GM12878 (cell line): Measurements from ENCODE around the gene TMEM266. TPM values are rescaled to one million over a fixed set of nuclear protein-coding genes. Genes with fewer than 3 reads are reported as not detected.
A peak's percentile ranks its signal among the peaks of the same experiment; 100 is the strongest.

Experiments used
- ATAC-seq: fragments of 200-7000 bp; cut with Tn5 transposase; 3 replicates; pipeline ENCODE4 v1.9.1; 2020; ENCODE audit warnings: mild to moderate bottlenecking, moderate library complexity
- BruUV-seq: library from RNA; stranded (reverse); fragments of 400-500 nt; replicated peaks from 2 replicates; lab custom pipeline; 2021; lab: Mats Ljungman, UMichigan
- CTCF ChIA-PET: fragments of 300-600 bp; sonication (Branson Sonifier 250); formaldehyde crosslinking; extraction: SDS; loops from one replicate; lab custom pipeline; 2021; ENCODE audit warnings: inconsistent platforms; lab: Yijun Ruan, JAX
- POLR2A ChIA-PET: fragments of 350-600 bp; formaldehyde crosslinking; extraction: SDS; loops from one replicate; lab custom pipeline; 2021; ENCODE audit warnings: inconsistent platforms; lab: Charles Lee
- RAD21 ChIA-PET: fragments of 300-600 bp; sonication (Branson Sonifier 250); formaldehyde crosslinking; loops from one replicate; lab custom pipeline; 2023; ENCODE audit warnings: antibody characterized with exemption; ENCODE audit not compliant: unreplicated experiment; lab: Charles Lee
- SMC1A ChIA-PET: fragments of 300-600 bp; sonication (Branson Sonifier 250); formaldehyde crosslinking; loops from one replicate; lab custom pipeline; 2023; ENCODE audit not compliant: unreplicated experiment, uncharacterized antibody; lab: Charles Lee
- DNase-seq: peaks from one replicate; pipeline ENCODE4 v3.0.0-alpha.2; 2011; ENCODE audit warnings: low read depth, low spot score
- FAIRE-seq: peaks from 3 replicates; lab custom pipeline; 2011; peaks lifted over from hg19 to GRCh38; lab: Jason Lieb, UNC
- H2AFZ ChIP-seq: 2 replicates; pipeline ENCODE4 v1.6.0; 2011; ENCODE audit warnings: low read depth, low read length, control low read depth; ENCODE audit not compliant: control insufficient read depth
- H3K27ac ChIP-seq: 2 replicates; pipeline ENCODE4 v1.5.1; 2011; ENCODE audit warnings: control low read depth; ENCODE audit not compliant: control insufficient read depth, insufficient read depth
- H3K27me3 ChIP-seq, 2 experiments: replicated peaks in 1 of 2; 2 replicates each; pipeline versions ENCODE4 v1.6.0 to v1.6.1; 2011; ENCODE audit warnings: low read length in 1 of 2; ENCODE audit not compliant: control insufficient read depth in 2 of 2, insufficient read depth in 2 of 2
- H3K36me3 ChIP-seq, 2 experiments: 2 replicates each; pipeline ENCODE4 v1.5.1; 2011; ENCODE audit warnings: low read length in 1 of 2; ENCODE audit not compliant: control insufficient read depth in 2 of 2, insufficient read depth in 2 of 2
- H3K4me1 ChIP-seq: 2 replicates; pipeline ENCODE4 v1.6.1; 2011; ENCODE audit warnings: mild to moderate bottlenecking, low read length, moderate library complexity, mixed read lengths; ENCODE audit not compliant: control insufficient read depth, insufficient read depth
- H3K4me2 ChIP-seq: 2 replicates; pipeline ENCODE4 v1.6.0; 2011; ENCODE audit warnings: control low read depth; ENCODE audit not compliant: control insufficient read depth, insufficient read depth
- H3K4me3 ChIP-seq: fragments of 200-600 bp; sonication (generic); 2 replicates; pipeline ENCODE4 v1.5.1; 2016
- H3K79me2 ChIP-seq: 2 replicates; pipeline ENCODE4 v1.6.0; 2011; ENCODE audit warnings: low read length; ENCODE audit not compliant: control insufficient read depth, insufficient read depth
- H3K9ac ChIP-seq: 2 replicates; pipeline ENCODE4 v1.8.0; 2011; ENCODE audit warnings: low read length, control low read depth, mixed read lengths; ENCODE audit not compliant: control insufficient read depth, insufficient read depth
- H3K9me3 ChIP-seq: replicated peaks from 3 replicates; pipeline ENCODE4 v1.5.1; 2011; ENCODE audit warnings: mild to moderate bottlenecking, low read length; ENCODE audit not compliant: control insufficient read depth, insufficient read depth
- H4K20me1 ChIP-seq: 2 replicates; pipeline ENCODE4 v1.6.0; 2011; ENCODE audit not compliant: control insufficient read depth, insufficient read depth
- BCL11A ChIP-seq: IDR thresholded peaks from 2 replicates; pipeline ENCODE4 v1.6.1; 2011; ENCODE audit warnings: low read depth, low read length
- EP300 ChIP-seq, 2 experiments: fragments of 150-350 bp in 1 of 2; IDR thresholded peaks; 2 replicates each; pipeline ENCODE4 v1.6.1; 2011 to 2012; ENCODE audit warnings: low read depth in 2 of 2, low read length in 2 of 2, borderline replicate concordance in 1 of 2, improper control_type of control experiment in 1 of 2, inconsistent platforms in 1 of 2; ENCODE audit not compliant: control insufficient read depth in 1 of 2
- GABPA ChIP-seq: IDR thresholded peaks from 2 replicates; pipeline ENCODE4 v1.6.1; 2014; ENCODE audit warnings: antibody characterized with exemption, low read depth, mild to moderate bottlenecking, inconsistent platforms
- KAT2A ChIP-seq: conservative IDR thresholded peaks from 2 replicates; pipeline ENCODE4 v1.6.1; 2011; ENCODE audit warnings: low read depth, low read length; ENCODE audit not compliant: control insufficient read depth
- NFYB ChIP-seq: IDR thresholded peaks from 2 replicates; pipeline ENCODE4 v1.6.1; 2011; ENCODE audit warnings: low read depth, mild to moderate bottlenecking, low read length, improper control_type of control experiment, moderate library complexity; ENCODE audit not compliant: insufficient read depth
- NR2C2 ChIP-seq: IDR thresholded peaks from 2 replicates; pipeline ENCODE4 v1.6.1; 2011; ENCODE audit warnings: borderline replicate concordance, low read depth; ENCODE audit not compliant: control insufficient read depth, insufficient read length
- POLR2AphosphoS2 ChIP-seq: IDR thresholded peaks from 2 replicates; pipeline ENCODE4 v1.6.1; 2011; ENCODE audit warnings: low read depth, mild to moderate bottlenecking, low read length, improper control_type of control experiment, moderate library complexity
- POU2F2 ChIP-seq: IDR thresholded peaks from 3 replicates; pipeline ENCODE4 v1.6.1; 2011; ENCODE audit warnings: low read depth, mild to moderate bottlenecking, low read length, borderline replicate concordance
- RAD51 ChIP-seq: fragments of 450-650 bp; IDR thresholded peaks from 2 replicates; pipeline ENCODE4 v1.6.1; 2016; ENCODE audit warnings: moderate library complexity, mild to moderate bottlenecking, inconsistent platforms
- SMARCA5 ChIP-seq: fragments of 450-650 bp; IDR thresholded peaks from 2 replicates; pipeline ENCODE4 v1.6.1; 2017; ENCODE audit warnings: mild to moderate bottlenecking
- TCF12 ChIP-seq: IDR thresholded peaks from 2 replicates; pipeline ENCODE4 v1.6.1; 2011; ENCODE audit warnings: low read depth, mild to moderate bottlenecking, low read length
- WRNIP1 ChIP-seq: IDR thresholded peaks from 2 replicates; pipeline ENCODE4 v1.6.1; 2011; ENCODE audit warnings: low read depth, low read length, improper control_type of control experiment, borderline replicate concordance
- ZNF622 ChIP-seq: fragments of 450-650 bp; IDR thresholded peaks from 2 replicates; pipeline ENCODE4 v1.6.1; 2017; ENCODE audit warnings: mild to moderate bottlenecking, inconsistent platforms
- WGBS: methylation state at CpG from one replicate; pipeline ENCODE4 v1.1.6; 2016; ENCODE audit warnings: low lambda C conversion rate; ENCODE audit not compliant: insufficient replicate concordance, insufficient coverage; ENCODE audit errors: missing lambda C conversion rate; 5-methylcytosine and 5-hydroxymethylcytosine counted together
- in situ Hi-C: fragments of 300-500 bp; cut with MboI; formaldehyde crosslinking; loops from 9 replicates; pipeline ENCODE4 v1.14.3; 2018; ENCODE audit warnings: mixed read lengths
- intact Hi-C: fragments of 100-400 bp; cut with micrococcal nuclease; formaldehyde crosslinking; loops from one replicate; pipeline ENCODE4 v1.14.2; 2022; ENCODE audit not compliant: unreplicated experiment
- polyA plus RNA-seq, 11 experiments: library from polyadenylated mRNA; depleted of rRNA in 4 of 11; unstranded in 6 of 11; stranded (reverse) in 5 of 11; fragments of >200 nt; fragmentation: Nextera tagmentation in 4 of 11; fragmentation: Illumina TruSeq in 1 of 11; extraction: Ambion mirVana in 4 of 11; extraction: Trizol in 1 of 11; gene quantifications; 1 replicate in 1 of 11; 2 replicates in 10 of 11; pipeline versions ENCODE4 v1.2.1 to v1.2.3, GENCODE V29; 2011 to 2016; ENCODE audit warnings: inconsistent platforms in 2 of 11, missing spikeins in 2 of 11, low read depth in 1 of 11
- total RNA-seq, 4 experiments: library from RNA; depleted of rRNA in 3 of 4; stranded (reverse); fragments of >200 nt in 3 of 4; fragmentation: Illumina TruSeq in 1 of 4; extraction: Trizol in 1 of 4; gene quantifications; 2 replicates each; pipeline versions ENCODE4 v1.2.1 to v1.2.3, GENCODE V29; 2013 to 2021
- TF ChIP-seq, protein P1 (sequence below): fragments of 450-650 bp; IDR thresholded peaks from 2 replicates; pipeline ENCODE4 v1.6.1; 2018; ENCODE audit warnings: mild to moderate bottlenecking, low read depth, moderate library complexity; ENCODE audit not compliant: partially characterized antibody
- TF ChIP-seq, protein P2 (sequence below): IDR thresholded peaks from 2 replicates; pipeline ENCODE4 v1.6.1; 2011; ENCODE audit warnings: mild to moderate bottlenecking, low read depth, low read length, moderate library complexity; ENCODE audit not compliant: insufficient replicate concordance

TMEM266 gene
- total and polyA plus RNA-seq, 10 of the 15 experiments (the other 5 are each of a cell fraction or from before 2014, with no cell fraction given) = 0.11 to 0.70 (median 0.39) TPM

DNA sequence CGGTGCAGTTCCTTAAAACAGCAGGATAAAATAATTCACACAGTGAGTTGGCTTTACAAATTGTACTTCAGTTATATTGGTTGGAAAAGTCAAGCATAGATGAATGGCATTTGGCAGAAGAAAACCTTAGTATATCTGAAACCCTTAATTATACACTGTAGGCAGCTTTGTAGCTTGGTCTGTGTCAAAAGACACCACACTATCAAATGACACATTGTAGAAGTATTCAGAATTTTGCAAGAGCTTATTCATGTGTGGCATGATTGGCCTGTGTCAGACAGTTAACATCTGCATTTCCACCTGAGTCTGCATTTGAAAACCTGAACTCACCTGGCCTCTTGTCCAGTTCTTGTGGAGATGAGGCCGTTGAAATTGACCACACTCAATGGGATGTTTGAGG, 13.8 kb downstream of the TMEM266 start:
- DNase-seq (no peak), ATAC-seq (no peak), FAIRE-seq (no peak)
- Histone ChIP-seq H3K4me2 (no peak overlapping the region), H3K79me2 (no peaks in the 10 kb centered on the region), H4K20me1 (no peaks in the 10 kb centered on the region), H2AFZ (no peak overlapping the region), H3K27ac (no peak overlapping the region), H3K4me1 (no peaks in the 10 kb centered on the region), H3K36me3 (no peaks in the 10 kb centered on the region), H3K9me3 (no peaks in the 10 kb centered on the region), H3K9ac (no peak overlapping the region), H3K27me3 (no peaks in the 10 kb centered on the region; a peak in 1 of 4 replicates), H3K4me3 (no peak overlapping the region)
- intact Hi-C loops (no loop called here), in situ Hi-C loops (no loop called here)
- TF ChIP-seq BCL11A = no peak
- no peak for TF ChIP-seq POU2F2
- no peak for TF ChIP-seq WRNIP1
- no peak for TF ChIP-seq SMARCA5
- TF ChIP-seq EP300 (IDR thresholded peaks at IDR 0.05; ENCODE audit: borderline replicate concordance in 1 of 2, control insufficient read depth in 1 of 2, low read depth in 2 of 2, low read length in 2 of 2) = no peak
- no peak for TF ChIP-seq POLR2AphosphoS2
- TF ChIP-seq NFYB = no peak
- ChIA-PET POLR2A (interaction anchor here (0.6 kb wide), 1 partner anchor 674 kb away, joined by 3 read pairs; no protein-coding TSS in a partner anchor), RAD21 (no interaction called here), CTCF (no interaction called here), SMC1A (no interaction called here)
- no TSS peak for BruUV-seq
- WGBS = 45% methylated on average over 2 of the region's 2 CpGs

DNA sequence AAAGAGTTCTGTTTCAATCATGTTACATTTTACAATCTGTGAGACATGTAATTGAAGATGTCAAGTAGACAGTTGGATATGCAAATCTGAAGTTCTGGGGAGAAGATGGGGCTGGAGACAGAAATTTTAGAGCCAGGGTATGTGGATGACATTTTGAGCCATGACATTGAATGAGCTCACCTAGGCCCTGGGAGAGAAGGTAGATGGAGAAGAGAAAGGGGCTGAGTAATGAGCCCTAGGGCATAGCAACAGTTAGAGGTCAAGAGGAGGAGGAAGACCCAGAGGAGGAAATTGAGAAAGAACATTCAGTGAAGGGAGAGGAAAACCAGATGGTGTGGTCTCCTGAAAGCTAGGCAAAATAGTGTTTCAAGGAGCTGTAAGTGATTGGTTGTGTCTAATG, 15.3 kb downstream of the TMEM266 start:
- SMC1A ChIA-PET = interaction anchor here (1.4 kb wide), 2 partner anchors 17 to 65 kb away, joined by 3 to 5 read pairs; no protein-coding TSS in a partner anchor
- TF ChIP-seq NR2C2 = no peak
- TF ChIP-seq, protein P1, sequence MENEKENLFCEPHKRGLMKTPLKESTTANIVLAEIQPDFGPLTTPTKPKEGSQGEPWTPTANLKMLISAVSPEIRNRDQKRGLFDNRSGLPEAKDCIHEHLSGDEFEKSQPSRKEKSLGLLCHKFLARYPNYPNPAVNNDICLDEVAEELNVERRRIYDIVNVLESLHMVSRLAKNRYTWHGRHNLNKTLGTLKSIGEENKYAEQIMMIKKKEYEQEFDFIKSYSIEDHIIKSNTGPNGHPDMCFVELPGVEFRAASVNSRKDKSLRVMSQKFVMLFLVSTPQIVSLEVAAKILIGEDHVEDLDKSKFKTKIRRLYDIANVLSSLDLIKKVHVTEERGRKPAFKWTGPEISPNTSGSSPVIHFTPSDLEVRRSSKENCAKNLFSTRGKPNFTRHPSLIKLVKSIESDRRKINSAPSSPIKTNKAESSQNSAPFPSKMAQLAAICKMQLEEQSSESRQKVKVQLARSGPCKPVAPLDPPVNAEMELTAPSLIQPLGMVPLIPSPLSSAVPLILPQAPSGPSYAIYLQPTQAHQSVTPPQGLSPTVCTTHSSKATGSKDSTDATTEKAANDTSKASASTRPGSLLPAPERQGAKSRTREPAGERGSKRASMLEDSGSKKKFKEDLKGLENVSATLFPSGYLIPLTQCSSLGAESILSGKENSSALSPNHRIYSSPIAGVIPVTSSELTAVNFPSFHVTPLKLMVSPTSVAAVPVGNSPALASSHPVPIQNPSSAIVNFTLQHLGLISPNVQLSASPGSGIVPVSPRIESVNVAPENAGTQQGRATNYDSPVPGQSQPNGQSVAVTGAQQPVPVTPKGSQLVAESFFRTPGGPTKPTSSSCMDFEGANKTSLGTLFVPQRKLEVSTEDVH = no peak
- no peak for TF ChIP-seq GABPA
- TF ChIP-seq KAT2A = no peak
- TF ChIP-seq RAD51 = no peak
- TF ChIP-seq, protein P2, sequence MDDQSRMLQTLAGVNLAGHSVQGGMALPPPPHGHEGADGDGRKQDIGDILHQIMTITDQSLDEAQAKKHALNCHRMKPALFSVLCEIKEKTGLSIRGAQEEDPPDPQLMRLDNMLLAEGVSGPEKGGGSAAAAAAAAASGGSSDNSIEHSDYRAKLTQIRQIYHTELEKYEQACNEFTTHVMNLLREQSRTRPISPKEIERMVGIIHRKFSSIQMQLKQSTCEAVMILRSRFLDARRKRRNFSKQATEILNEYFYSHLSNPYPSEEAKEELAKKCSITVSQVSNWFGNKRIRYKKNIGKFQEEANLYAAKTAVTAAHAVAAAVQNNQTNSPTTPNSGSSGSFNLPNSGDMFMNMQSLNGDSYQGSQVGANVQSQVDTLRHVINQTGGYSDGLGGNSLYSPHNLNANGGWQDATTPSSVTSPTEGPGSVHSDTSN = no peak
- TF ChIP-seq TCF12 = no peak
- no peak for TF ChIP-seq ZNF622

More for the DNA sequence above, 15.3 kb downstream of the TMEM266 start:
- CTCF ChIA-PET = interaction anchor here (1.5 to 1.9 kb wide), 2 partner anchors 16 to 18 kb away, joined by 4 to 5 read pairs; no protein-coding TSS in a partner anchor
- in situ Hi-C loops (no loop called here), intact Hi-C loops (no loop called here)
- FAIRE-seq = peak; percentile 27
- H3K9me3 ChIP-seq = no peaks in the 10 kb centered on the region
- no peak overlapping the region for H3K9ac ChIP-seq
- no peak for ATAC-seq
- H3K4me3 ChIP-seq = no peak overlapping the region
- H2AFZ ChIP-seq = no peak overlapping the region
- POLR2A ChIA-PET = no interaction called here
- no peaks in the 10 kb centered on the region for H3K4me1 ChIP-seq
- H3K27me3 ChIP-seq = no peaks in the 10 kb centered on the region; a peak in 1 of 4 replicates
- no peaks in the 10 kb centered on the region for H3K79me2 ChIP-seq
- no peaks in the 10 kb centered on the region for H4K20me1 ChIP-seq
- RAD21 ChIA-PET = no interaction called here
- no peak overlapping the region for H3K4me2 ChIP-seq
- no TSS peak for BruUV-seq
- H3K36me3 ChIP-seq = no peaks in the 10 kb centered on the region
- H3K27ac ChIP-seq = no peak overlapping the region
- DNase-seq = no peak
